A549 (cell line): Measurements from ENCODE around the gene CCDC61. TPM values are rescaled to one million over a fixed set of nuclear protein-coding genes. Genes with fewer than 3 reads are reported as not detected.

Experiments used
- ATAC-seq, 2 experiments: fragments of 200-7000 bp in 1 of 2; fragments of >200 bp in 1 of 2; cut with Nextera tagmentation in 1 of 2; cut with Tn5 transposase in 1 of 2; 3 replicates each; pipeline versions ENCODE4 v1.8.0 to v1.9.1; 2018 to 2020; ENCODE audit warnings: mild to moderate bottlenecking in 1 of 2, moderate library complexity in 1 of 2
- CTCF ChIA-PET: fragments of 300-600 bp; sonication (Branson Sonifier 250); formaldehyde crosslinking; extraction: SDS; loops from one replicate; lab custom pipeline; 2021; ENCODE audit warnings: antibody characterized with exemption, inconsistent platforms; lab: Yijun Ruan, JAX
- POLR2A ChIA-PET: fragments of 350-600 bp; formaldehyde crosslinking; extraction: SDS; loops from one replicate; lab custom pipeline; 2021; ENCODE audit warnings: antibody characterized with exemption, inconsistent platforms; lab: Yijun Ruan, JAX
- DNase-seq, 2 experiments: peaks; one replicate each; pipeline versions ENCODE4 v3.0.0 to v3.0.0-alpha.2; 2011 to 2016; ENCODE audit warnings: low read depth in 1 of 2, low spot score in 1 of 2
- FAIRE-seq: peaks from 2 replicates; lab custom pipeline; 2011; peaks lifted over from hg19 to GRCh38; lab: Jason Lieb, UNC
- H3K27ac ChIP-seq, 2 experiments: fragments of >200 bp; sonication (Bioruptor Twin); formaldehyde crosslinking; 3 replicates each; pipeline ENCODE4 v1.5.1; 2016 to 2017
- H3K4me1 ChIP-seq: fragments of >200 bp; sonication (Bioruptor Twin); formaldehyde crosslinking; 3 replicates; pipeline ENCODE4 v1.6.1; 2016
- H3K4me2 ChIP-seq: fragments of >200 bp; sonication (Bioruptor Twin); formaldehyde crosslinking; 3 replicates; pipeline ENCODE4 v1.6.1; 2016
- H3K4me3 ChIP-seq: fragments of >200 bp; sonication (Bioruptor Twin); formaldehyde crosslinking; 3 replicates; pipeline ENCODE4 v1.5.1; 2016
- H3K9me3 ChIP-seq: fragments of >200 bp; sonication (Bioruptor Twin); formaldehyde crosslinking; 3 replicates; pipeline ENCODE4 v1.6.1; 2016
- CEBPB ChIP-seq, 2 experiments: fragments of >200 bp in 1 of 2; sonication (Bioruptor Twin) in 1 of 2; formaldehyde crosslinking in 1 of 2; IDR thresholded peaks; 2 replicates each; pipeline ENCODE4 v1.6.1; 2012 to 2016
- E2F6 ChIP-seq: IDR thresholded peaks from 2 replicates; pipeline ENCODE4 v1.6.1; 2012; ENCODE audit warnings: low read depth, borderline replicate concordance
- ELK1 ChIP-seq: fragments of 150-350 bp; IDR thresholded peaks from 2 replicates; pipeline ENCODE4 v1.6.1; 2014; ENCODE audit warnings: low read depth, mild to moderate bottlenecking, low read length
- ESRRA ChIP-seq: fragments of 150-350 bp; IDR thresholded peaks from 2 replicates; pipeline ENCODE4 v1.6.1; 2014; ENCODE audit warnings: mild to moderate bottlenecking, low read length, borderline replicate concordance
- FOSB ChIP-seq: fragments of 250-450 bp; sonication (Bioruptor Pico); IDR thresholded peaks from 2 replicates; pipeline ENCODE4 v1.5.0; 2020; ENCODE audit warnings: mild to moderate bottlenecking, moderate library complexity
- HEYL ChIP-seq: fragments of 250-450 bp; sonication (Bioruptor Pico); IDR thresholded peaks from 2 replicates; pipeline ENCODE4 v1.8.0; 2021; ENCODE audit warnings: mild to moderate bottlenecking, moderate library complexity
- HOXA7 ChIP-seq: fragments of 250-450 bp; sonication (Bioruptor Pico); IDR thresholded peaks from 2 replicates; pipeline ENCODE4 v1.5.0; 2020; ENCODE audit warnings: mild to moderate bottlenecking, moderate library complexity
- HOXB13 ChIP-seq: fragments of 250-450 bp; sonication (Bioruptor Pico); IDR thresholded peaks from 2 replicates; pipeline ENCODE4 v1.5.0; 2020; ENCODE audit warnings: low read depth, mild to moderate bottlenecking, moderate library complexity
- HOXB5 ChIP-seq: fragments of 250-450 bp; sonication (Bioruptor Pico); IDR thresholded peaks from 2 replicates; pipeline ENCODE4 v1.5.0; 2020; ENCODE audit warnings: mild to moderate bottlenecking, moderate library complexity
- JUNB ChIP-seq: fragments of >200 bp; sonication (Bioruptor Twin); formaldehyde crosslinking; IDR thresholded peaks from 2 replicates; pipeline ENCODE4 v1.6.1; 2016
- KDM1A ChIP-seq: fragments of 200-600 bp; sonication (generic); IDR thresholded peaks from 2 replicates; pipeline ENCODE4 v1.6.1; 2016; ENCODE audit warnings: low read depth, mild to moderate bottlenecking
- KDM5A ChIP-seq: fragments of 200-600 bp; sonication (generic); IDR thresholded peaks from 2 replicates; pipeline ENCODE4 v1.6.1; 2016; ENCODE audit warnings: antibody characterized with exemption, mild to moderate bottlenecking
- MAZ ChIP-seq: fragments of 150-350 bp; IDR thresholded peaks from 2 replicates; pipeline ENCODE4 v1.6.1; 2014; ENCODE audit warnings: antibody characterized with exemption, low read depth, low read length, borderline replicate concordance
- MYC ChIP-seq: IDR thresholded peaks from 2 replicates; pipeline ENCODE4 v1.6.1; 2012; ENCODE audit warnings: mild to moderate bottlenecking, inconsistent platforms, low read length, improper control_type of control experiment, borderline replicate concordance
- NPAS2 ChIP-seq: fragments of 250-450 bp; sonication (Bioruptor Pico); IDR thresholded peaks from 2 replicates; pipeline ENCODE4 v1.8.0; 2022; ENCODE audit warnings: mild to moderate bottlenecking, moderate library complexity, borderline replicate concordance
- NR3C1 ChIP-seq: fragments of >200 bp; sonication (Bioruptor Twin); formaldehyde crosslinking; IDR thresholded peaks from 3 replicates; pipeline ENCODE4 v1.6.1; 2017
- PHF8 ChIP-seq: fragments of 200-600 bp; sonication (generic); IDR thresholded peaks from 2 replicates; pipeline ENCODE4 v1.6.1; 2016; ENCODE audit warnings: low read depth, mild to moderate bottlenecking, antibody characterized with exemption, moderate library complexity, borderline replicate concordance
- POLR2AphosphoS2 ChIP-seq: conservative IDR thresholded peaks from 2 replicates; pipeline ENCODE4 v1.6.1; 2012; ENCODE audit warnings: low read length, improper control_type of control experiment, inconsistent platforms
- RAD21 ChIP-seq, 2 experiments: fragments of >200 bp in 1 of 2; sonication (Bioruptor Twin) in 1 of 2; formaldehyde crosslinking in 1 of 2; IDR thresholded peaks in 1 of 2; conservative IDR thresholded peaks in 1 of 2; 2 replicates in 1 of 2; 3 replicates in 1 of 2; pipeline ENCODE4 v1.6.1; 2012 to 2018; ENCODE audit warnings: inconsistent platforms in 1 of 2
- RARB ChIP-seq: fragments of 250-450 bp; sonication (Bioruptor Pico); IDR thresholded peaks from 2 replicates; pipeline ENCODE4 v1.8.0; 2021; ENCODE audit warnings: mild to moderate bottlenecking, moderate library complexity
- RCOR1 ChIP-seq: fragments of 150-350 bp; IDR thresholded peaks from 2 replicates; pipeline ENCODE4 v1.6.1; 2014; ENCODE audit warnings: antibody characterized with exemption, low read length, low read depth
- REST ChIP-seq: fragments of 200-600 bp; sonication (generic); IDR thresholded peaks from 2 replicates; pipeline ENCODE4 v1.6.1; 2016; ENCODE audit warnings: antibody characterized with exemption, mild to moderate bottlenecking, moderate library complexity
- RFX5 ChIP-seq: fragments of 450-650 bp; IDR thresholded peaks from 2 replicates; pipeline ENCODE4 v1.7.1; 2014; ENCODE audit warnings: antibody characterized with exemption, mild to moderate bottlenecking, moderate library complexity
- SMC3 ChIP-seq: fragments of >200 bp; sonication (Bioruptor Twin); formaldehyde crosslinking; IDR thresholded peaks from 3 replicates; pipeline ENCODE4 v1.6.1; 2018; ENCODE audit warnings: inconsistent platforms
- USF2 ChIP-seq: fragments of 450-650 bp; IDR thresholded peaks from 2 replicates; pipeline ENCODE4 v1.6.1; 2014; ENCODE audit warnings: antibody characterized with exemption
- ZNF302 ChIP-seq: fragments of 250-450 bp; sonication (Bioruptor Pico); IDR thresholded peaks from 2 replicates; pipeline ENCODE4 v1.9.0; 2021; ENCODE audit warnings: inconsistent platforms, mild to moderate bottlenecking, moderate library complexity
- WGBS: methylation state at CpG from one replicate; pipeline ENCODE4 v1.1.6; 2017; ENCODE audit errors: missing lambda C conversion rate; 5-methylcytosine and 5-hydroxymethylcytosine counted together
- polyA plus RNA-seq, 4 experiments: library from polyadenylated mRNA; depleted of rRNA in 3 of 4; stranded (reverse); fragments of >200 nt; fragmentation: RNase III in 1 of 4; extraction: RNeasy Plus Mini Kit Qiagen cat#74134 plus additional on column Dnase treatment in 1 of 4; gene quantifications; 2 replicates in 3 of 4; 3 replicates in 1 of 4; pipeline ENCODE4 v1.2.3, GENCODE V29; 2011 to 2017

CCDC61 gene
- polyA plus RNA-seq, 2 of the 4 experiments (the other 2 are of a cell fraction), result 3.2 to 8.2 TPM

GRCh38 chr19:46032597-46033025, 37.3 kb downstream of the CCDC61 start:
- DNase-seq, result no peak
- Histone ChIP-seq H3K4me3 (no peak overlapping the region), H3K27ac (peak overlapping the region in 1 of 2 experiments; percentile 29; a peak in 3 of 6 replicates), H3K4me1 (no peaks in the 10 kb centered on the region), H3K4me2 (no peak overlapping the region), H3K9me3 (no peaks in the 10 kb centered on the region)
- 60% methylated on average over 3 of the region's 3 CpGs for WGBS
- TF ChIP-seq E2F6, result no peak
- TF ChIP-seq ESRRA, result no peak
- no peak for TF ChIP-seq RARB (CRISPR knock-in tag)
- TF ChIP-seq HOXB5 (CRISPR knock-in tag), result no peak
- no peak for TF ChIP-seq HEYL (CRISPR knock-in tag)
- no peak for TF ChIP-seq USF2
- TF ChIP-seq MYC, result no peak
- TF ChIP-seq POLR2AphosphoS2, result no peak
- TF ChIP-seq CEBPB (IDR thresholded peaks at IDR 0.05), result no peak
- TF ChIP-seq HOXB13, result no peak
- no peak for TF ChIP-seq HOXA7 (CRISPR knock-in tag)
- TF ChIP-seq JUNB, result no peak
- no peak for TF ChIP-seq RAD21 (conservative IDR thresholded peaks at IDR 0.05 in 1 of 2, IDR thresholded peaks at IDR 0.05 in 1 of 2)
- TF ChIP-seq RFX5, result no peak
- no peak for TF ChIP-seq ZNF302 (CRISPR knock-in tag)
- no peak for TF ChIP-seq RCOR1
- no peak for TF ChIP-seq NPAS2 (CRISPR knock-in tag)
- TF ChIP-seq MAZ, result no peak
- TF ChIP-seq FOSB (CRISPR knock-in tag), result no peak
- ChIA-PET POLR2A (interaction anchor here (0.9 to 1.6 kb wide), 3 partner anchors 36 to 45 kb away, joined by 3 to 4 read pairs (median 3); no protein-coding TSS in a partner anchor), CTCF (interaction anchor here (0.9 to 23.2 kb wide), 13 partner anchors 9 to 510 kb away, joined by 3 to 1009 read pairs (median 7); partner anchors contain the start of gene IGFL4)
- no peak for FAIRE-seq
- no peak for ATAC-seq

GRCh38 chr19:46033401-46033800, 38.1 kb downstream of the CCDC61 start:
- TF ChIP-seq PHF8 (no peak), REST (no peak), SMC3 (no peak), ELK1 (no peak), NPAS2 (CRISPR knock-in tag) (no peak), KDM1A (no peak), KDM5A (no peak), NR3C1 (no peak)
- FAIRE-seq (no peak), DNase-seq (no peak), ATAC-seq (no peak)
- no peak overlapping the region for H3K4me2 ChIP-seq
- POLR2A ChIA-PET, result interaction anchor here (0.9 to 1.6 kb wide), 3 partner anchors 35 to 44 kb away, joined by 3 to 4 read pairs (median 3); no protein-coding TSS in a partner anchor
- H3K9me3 ChIP-seq, result no peaks in the 10 kb centered on the region
- CTCF ChIA-PET, result interaction anchor here (0.8 to 23.2 kb wide), 14 partner anchors 8 to 510 kb away, joined by 3 to 1009 read pairs (median 7); partner anchors contain the start of gene IGFL4
- no peak overlapping the region for H3K4me3 ChIP-seq
- H3K4me1 ChIP-seq, result no peaks in the 10 kb centered on the region
- WGBS, result 72% methylated on average over 2 of the region's 11 CpGs
- peak overlapping the region in 1 of 2 experiments; percentile 23; a peak in 2 of 6 replicates for H3K27ac ChIP-seq
